ENCODE measurements around the gene CNTROB.

CNTROB gene

GRCh38 chr17:7987112-7987893 lies 55.3 kb downstream of the CNTROB start:
- no peak for DNase-seq (ENCODE audit: low read depth)

GRCh38 chr17:7988750-7989178 lies 56.8 kb downstream of the CNTROB start:
- DNase-seq (ENCODE audit: low read depth) = peak; percentile 68

GRCh38 chr17:7989781-7990655 lies 58.0 kb downstream of the CNTROB start:
- DNase-seq (ENCODE audit: low read depth) = no peak

- no peak for DNase-seq (ENCODE audit: low read depth)
Observed at GRCh38 chr17:7992516-7992915, 60.5 kb downstream of the CNTROB start.

GRCh38 chr17:7992924-7993323 lies 60.9 kb downstream of the CNTROB start:
- no peak for DNase-seq (ENCODE audit: low read depth)

- no peak for DNase-seq (ENCODE audit: low read depth)
Observed at GRCh38 chr17:7993972-7994589, 62.1 kb downstream of the CNTROB start.

GRCh38 chr17:7995724-7996123 lies 63.7 kb downstream of the CNTROB start:
- no peak for DNase-seq (ENCODE audit: low read depth)

GRCh38 chr17:7997186-7997585 lies 65.2 kb downstream of the CNTROB start:
- DNase-seq (ENCODE audit: low read depth) = no peak

Measured in GM04504 (cell line).